Measurements from ENCODE around the gene IZUMO1.

IZUMO1 gene

DNA sequence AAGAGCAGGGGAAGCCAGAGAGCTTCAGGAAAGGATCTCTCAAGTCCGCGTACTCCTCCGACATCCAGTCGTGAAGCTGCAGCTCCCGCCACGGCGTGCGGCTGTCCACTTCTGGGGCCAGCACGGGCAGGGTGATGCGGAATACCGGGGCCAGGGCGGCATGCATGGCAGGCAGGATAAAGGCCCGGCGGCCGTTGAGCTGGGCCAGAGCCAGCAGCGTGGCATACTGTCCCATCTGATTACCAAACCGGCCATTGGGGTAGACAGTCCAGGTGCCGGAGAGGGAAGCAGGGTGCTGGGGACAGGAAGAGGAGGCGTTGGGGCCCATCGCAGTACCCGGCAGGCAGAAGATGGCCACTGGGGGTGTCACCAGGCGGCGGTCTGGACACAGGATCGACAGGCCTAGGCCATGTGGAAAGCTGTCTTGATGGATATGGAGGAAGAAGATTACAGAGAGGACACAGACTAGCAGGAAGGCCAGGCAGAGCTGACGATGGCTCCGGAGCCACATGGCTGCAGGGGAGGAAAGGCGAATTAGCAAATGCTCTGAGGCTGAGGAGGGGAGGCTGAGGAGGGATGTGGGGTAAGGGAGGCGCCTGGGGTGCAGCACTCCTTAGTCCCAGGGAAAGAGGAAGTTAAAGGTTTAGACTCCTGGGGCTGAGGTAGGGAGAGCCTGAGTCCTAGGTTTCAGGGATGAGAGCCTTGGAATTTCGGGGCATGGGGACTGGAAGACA is 4.2 kb upstream of the IZUMO1 start:
- peaks cover 14% of the 10 kb centered on the region for H3K27me3 Mint-ChIP-seq
- H3K4me3 Mint-ChIP-seq: peak overlapping the region; percentile 46
- no peaks in the 10 kb centered on the region for H3K9me3 Mint-ChIP-seq (ENCODE audit: low read depth)
- H3K36me3 Mint-ChIP-seq: no peaks in the 10 kb centered on the region
- H3K4me1 Mint-ChIP-seq (ENCODE audit: low read depth): peaks cover 17% of the 10 kb centered on the region
- no peak overlapping the region for H3K27ac Mint-ChIP-seq

- H3K9me3 Mint-ChIP-seq (ENCODE audit: low read depth): no peaks in the 10 kb centered on the region
Measured at GRCh38 chr19:48750351-48750750, 3.6 kb upstream of the IZUMO1 start.

DNA sequence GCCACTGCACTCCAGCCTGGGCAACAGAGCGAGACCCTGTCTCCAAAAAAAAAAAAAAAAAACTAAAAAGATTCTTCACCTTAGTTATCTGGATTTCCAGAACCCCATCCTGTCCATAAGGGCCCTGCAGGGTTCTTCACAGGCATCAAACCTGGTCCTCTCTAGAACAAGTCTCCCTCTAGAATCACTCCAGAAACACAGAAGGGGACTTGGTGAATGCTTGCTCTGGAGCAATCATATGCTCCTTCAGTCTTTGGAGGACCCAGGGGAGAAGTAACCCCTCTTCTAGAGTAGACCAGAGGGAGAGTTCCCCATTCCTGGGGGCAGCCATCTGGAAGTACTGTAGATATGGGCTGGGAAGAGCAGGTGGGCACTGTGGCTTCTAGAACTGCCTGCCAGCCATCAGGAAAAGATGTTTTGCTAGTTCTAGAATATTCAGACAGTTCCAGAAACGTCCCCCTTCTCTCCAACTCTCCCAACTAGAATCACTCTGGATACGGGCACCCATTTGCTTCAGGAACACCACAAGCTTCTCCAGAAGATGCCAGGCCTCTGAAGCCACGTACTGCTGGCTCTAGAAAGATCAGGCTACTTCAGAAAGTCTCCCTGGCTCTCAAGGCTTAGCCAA is 3.0 kb upstream of the IZUMO1 start:
- Mint-ChIP-seq H3K4me1 (ENCODE audit: low read depth) (peaks cover 19% of the 10 kb centered on the region), H3K27ac (no peak overlapping the region), H3K27me3 (peaks cover 16% of the 10 kb centered on the region), H3K9me3 (ENCODE audit: low read depth) (no peaks in the 10 kb centered on the region), H3K36me3 (no peaks in the 10 kb centered on the region), H3K4me3 (no peak overlapping the region)

More at GRCh38 chr19:48750351-48750750, 3.6 kb upstream of the IZUMO1 start:
- Mint-ChIP-seq H3K4me3 (no peak overlapping the region), H3K27me3 (peaks cover 16% of the 10 kb centered on the region), H3K4me1 (ENCODE audit: low read depth) (peaks cover 19% of the 10 kb centered on the region), H3K27ac (no peak overlapping the region), H3K36me3 (no peaks in the 10 kb centered on the region)

GRCh38 chr19:48746110-48746509 is 599 bp downstream of the IZUMO1 start:
- no peaks in the 10 kb centered on the region for H3K9me3 Mint-ChIP-seq (ENCODE audit: low read depth)
- H3K27ac Mint-ChIP-seq: no peak overlapping the region
- H3K36me3 Mint-ChIP-seq: no peaks in the 10 kb centered on the region
- no peak overlapping the region for H3K4me3 Mint-ChIP-seq
- peaks cover 6% of the 10 kb centered on the region for H3K27me3 Mint-ChIP-seq
- H3K4me1 Mint-ChIP-seq (ENCODE audit: low read depth): peaks cover 12% of the 10 kb centered on the region

GRCh38 chr19:48745208-48745995 is 1.3 kb downstream of the IZUMO1 start:
- Mint-ChIP-seq H3K27me3 (peaks cover 5% of the 10 kb centered on the region), H3K4me1 (ENCODE audit: low read depth) (peaks cover 15% of the 10 kb centered on the region), H3K27ac (no peak overlapping the region), H3K9me3 (ENCODE audit: low read depth) (no peaks in the 10 kb centered on the region), H3K36me3 (no peaks in the 10 kb centered on the region), H3K4me3 (no peak overlapping the region)

GRCh38 chr19:48742096-48742495 is 4.6 kb downstream of the IZUMO1 start:
- H3K4me3 Mint-ChIP-seq: no peak overlapping the region
- peaks cover 5% of the 10 kb centered on the region for H3K27me3 Mint-ChIP-seq
- no peaks in the 10 kb centered on the region for H3K9me3 Mint-ChIP-seq (ENCODE audit: low read depth)
- peaks cover 20% of the 10 kb centered on the region for H3K4me1 Mint-ChIP-seq (ENCODE audit: low read depth)
- H3K27ac Mint-ChIP-seq: no peak overlapping the region
- H3K36me3 Mint-ChIP-seq: no peaks in the 10 kb centered on the region

DNA sequence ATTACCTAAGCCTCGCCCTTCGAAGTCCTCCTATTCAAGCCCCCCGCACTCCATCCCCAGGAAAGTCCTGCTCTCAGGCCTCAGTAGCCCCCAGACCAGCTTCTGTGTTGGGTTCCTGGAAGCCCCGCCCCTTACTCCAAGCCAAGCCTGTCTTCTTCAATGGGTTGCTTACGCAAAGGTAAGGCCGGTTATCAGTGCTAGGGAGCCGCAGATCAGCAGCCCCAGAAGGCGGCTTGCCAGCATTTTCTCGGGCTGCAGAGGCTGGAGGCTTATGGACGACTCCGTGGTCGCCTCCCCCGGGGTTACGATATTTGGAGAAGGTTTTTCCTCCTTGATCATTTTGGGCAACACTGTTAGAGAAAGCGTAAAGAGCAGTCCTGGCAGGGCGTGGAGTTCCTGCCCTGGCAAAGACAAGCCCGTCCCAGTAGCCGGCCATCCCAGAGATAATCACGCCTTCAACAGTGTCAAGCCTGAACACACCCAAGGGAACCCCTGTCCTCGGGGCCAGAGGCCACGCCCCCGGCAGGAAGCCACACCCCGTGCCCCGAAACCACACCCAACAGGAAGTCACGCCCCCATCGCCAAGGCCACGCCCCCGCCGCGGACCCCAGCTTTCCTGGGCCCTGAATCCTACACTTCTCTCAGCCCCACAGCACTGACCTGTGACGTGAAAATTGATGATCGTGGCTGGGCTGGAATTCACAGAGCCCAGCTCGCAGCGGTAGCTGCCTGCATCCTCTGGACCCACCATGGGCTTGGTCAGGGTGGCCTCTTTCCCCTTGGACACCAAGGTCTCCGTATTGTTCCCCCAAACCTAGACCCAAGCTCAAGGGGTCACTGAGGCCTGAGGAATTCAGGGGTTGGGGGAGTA is 5.3 kb downstream of the IZUMO1 start:
- H3K27me3 Mint-ChIP-seq: peaks cover 5% of the 10 kb centered on the region
- H3K4me3 Mint-ChIP-seq: no peak overlapping the region
- no peaks in the 10 kb centered on the region for H3K9me3 Mint-ChIP-seq (ENCODE audit: low read depth)
- no peaks in the 10 kb centered on the region for H3K36me3 Mint-ChIP-seq
- peaks cover 20% of the 10 kb centered on the region for H3K4me1 Mint-ChIP-seq (ENCODE audit: low read depth)
- H3K27ac Mint-ChIP-seq: no peak overlapping the region

DNA sequence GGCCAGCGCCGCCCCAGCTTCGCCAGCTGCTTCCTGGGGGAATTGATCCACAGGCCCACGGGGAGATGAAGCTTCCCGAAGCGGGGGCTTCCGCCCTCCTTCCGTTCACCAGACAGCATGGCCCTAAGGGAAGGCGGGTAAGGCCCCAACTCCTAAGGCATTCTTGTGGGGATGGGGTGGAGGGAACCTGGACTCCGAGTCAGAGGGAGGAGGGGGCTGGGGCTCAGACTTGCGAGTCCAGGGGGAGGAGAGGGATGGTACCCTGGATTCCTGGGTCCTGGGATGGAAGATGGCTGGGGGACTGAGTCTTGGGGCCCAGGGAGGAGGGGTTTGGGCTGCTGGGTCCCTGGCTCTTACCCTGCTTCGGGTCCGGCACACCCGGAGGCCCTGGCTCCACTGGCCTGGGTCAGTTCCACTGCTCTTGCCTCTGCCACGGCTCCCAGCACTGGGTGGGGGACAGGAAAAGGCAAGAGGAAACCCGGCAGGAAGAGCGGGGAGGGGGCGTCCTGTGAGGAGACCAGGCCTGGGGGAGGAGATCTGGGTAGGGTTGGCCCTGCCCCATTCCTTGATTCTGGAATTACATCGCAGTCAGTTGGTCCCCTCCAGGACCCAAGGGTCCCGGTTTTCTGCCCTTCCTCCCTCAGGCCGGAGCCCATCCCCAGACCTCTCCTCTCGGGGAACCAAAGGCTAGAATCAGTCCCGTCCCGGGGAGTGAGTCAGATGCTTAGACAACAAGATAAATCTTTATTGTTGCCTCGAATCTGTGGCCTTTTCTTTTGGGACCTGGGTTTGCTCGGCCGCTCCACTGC is 6.3 kb downstream of the IZUMO1 start, which contains the start of gene RASIP1:
RASIP1 (minus strand) TSS at position 447 of the 809 bp plus-strand sequence; CDS start at position 119, 328 bp downstream.
- Mint-ChIP-seq H3K36me3 (no peaks in the 10 kb centered on the region), H3K27ac (no peak within 1 kb of the TSS), H3K4me3 (peak within 1 kb of the TSS; percentile 17), H3K4me1 (ENCODE audit: low read depth) (peaks cover 16% of the 10 kb centered on the region), H3K9me3 (ENCODE audit: low read depth) (no peaks in the 10 kb centered on the region), H3K27me3 (no peaks in the 10 kb centered on the region)

DNA sequence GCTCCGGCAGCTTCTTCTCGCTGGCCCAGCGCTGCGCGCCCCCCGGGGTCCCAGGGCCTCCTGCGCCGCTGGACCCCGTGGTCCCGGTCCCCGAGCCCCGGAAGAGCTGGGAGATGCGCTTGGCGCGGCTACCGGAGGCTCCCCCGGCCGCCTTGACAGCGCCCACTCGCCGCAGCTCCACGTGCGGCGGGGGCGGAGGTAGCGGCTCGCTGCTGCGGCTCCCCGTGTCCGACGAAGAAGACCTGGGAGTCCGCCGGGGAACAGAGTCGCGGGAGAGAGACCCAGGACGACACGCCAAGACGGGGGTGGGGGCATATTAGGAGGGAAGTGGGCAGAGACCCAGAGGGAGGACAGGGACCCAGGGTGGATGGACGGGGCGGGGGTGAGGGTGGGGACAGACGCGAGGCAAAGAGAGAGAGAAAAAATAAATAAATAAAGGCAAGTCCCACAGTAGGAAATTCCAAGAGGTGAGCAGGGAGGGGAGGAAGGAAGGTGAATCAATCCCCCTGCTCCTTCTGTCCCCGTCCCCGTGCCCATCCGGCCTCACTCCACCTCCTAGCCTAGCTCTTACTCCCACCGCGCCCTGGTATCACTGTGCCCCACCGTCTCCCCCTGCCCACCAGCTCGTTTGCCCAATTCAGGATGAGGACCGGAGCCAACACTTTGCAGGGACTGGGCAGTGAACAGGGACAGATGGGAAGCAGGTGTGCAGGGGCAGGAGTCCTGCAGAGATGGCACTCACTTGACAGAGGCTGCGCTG is 7.1 kb downstream of the IZUMO1 start:
- H3K4me3 Mint-ChIP-seq: peak overlapping the region; percentile 17
- no peaks in the 10 kb centered on the region for H3K27me3 Mint-ChIP-seq
- H3K4me1 Mint-ChIP-seq (ENCODE audit: low read depth): peaks cover 16% of the 10 kb centered on the region
- no peaks in the 10 kb centered on the region for H3K36me3 Mint-ChIP-seq
- no peaks in the 10 kb centered on the region for H3K9me3 Mint-ChIP-seq (ENCODE audit: low read depth)
- H3K27ac Mint-ChIP-seq: no peak overlapping the region

DNA sequence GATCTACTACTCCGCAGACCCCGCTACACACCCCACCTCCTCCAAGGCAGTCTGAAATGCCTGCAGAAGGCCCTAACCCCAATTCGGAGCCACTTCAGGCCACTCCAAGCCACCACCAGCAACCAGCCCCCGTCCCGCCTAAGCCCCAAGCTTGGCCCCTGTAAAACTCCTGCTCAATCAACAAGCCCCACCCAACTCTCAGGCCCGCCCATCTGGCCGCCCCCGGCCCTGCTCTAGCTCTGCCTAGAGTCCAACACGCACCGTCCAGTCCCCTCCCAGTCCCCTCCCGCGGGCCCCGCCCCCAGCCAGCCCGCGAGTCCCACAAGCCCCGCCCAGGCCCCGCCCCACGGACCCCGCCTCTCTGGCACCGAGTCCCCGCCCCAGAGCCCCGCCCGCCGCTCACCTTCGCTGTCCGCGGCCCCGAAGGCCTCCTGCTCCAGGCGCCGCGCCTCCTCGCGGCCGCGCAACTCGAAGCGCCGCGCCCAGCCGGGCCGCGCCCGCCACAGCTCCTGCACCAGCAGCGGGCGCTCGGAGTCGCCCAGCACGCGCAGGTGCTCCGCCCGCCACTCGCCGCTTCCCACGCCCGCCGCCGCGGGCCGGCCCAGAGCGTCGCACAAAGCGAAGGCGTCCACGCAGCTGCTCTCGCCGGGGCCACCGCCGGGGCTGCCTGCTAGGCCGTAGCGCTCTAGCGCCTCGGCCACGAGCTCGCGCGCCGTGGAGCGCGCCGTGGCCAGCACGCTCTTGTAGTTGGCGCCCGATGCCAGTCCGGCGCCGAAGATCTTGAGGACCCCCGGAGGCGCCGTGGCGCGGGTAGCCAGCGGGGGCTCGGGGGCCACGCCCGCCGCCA is 7.9 kb downstream of the IZUMO1 start:
- H3K4me3 Mint-ChIP-seq: peak overlapping the region; percentile 70
- no peak overlapping the region for H3K27ac Mint-ChIP-seq
- H3K9me3 Mint-ChIP-seq (ENCODE audit: low read depth): no peaks in the 10 kb centered on the region
- peaks cover 16% of the 10 kb centered on the region for H3K4me1 Mint-ChIP-seq (ENCODE audit: low read depth)
- no peaks in the 10 kb centered on the region for H3K27me3 Mint-ChIP-seq
- H3K36me3 Mint-ChIP-seq: no peaks in the 10 kb centered on the region

DNA sequence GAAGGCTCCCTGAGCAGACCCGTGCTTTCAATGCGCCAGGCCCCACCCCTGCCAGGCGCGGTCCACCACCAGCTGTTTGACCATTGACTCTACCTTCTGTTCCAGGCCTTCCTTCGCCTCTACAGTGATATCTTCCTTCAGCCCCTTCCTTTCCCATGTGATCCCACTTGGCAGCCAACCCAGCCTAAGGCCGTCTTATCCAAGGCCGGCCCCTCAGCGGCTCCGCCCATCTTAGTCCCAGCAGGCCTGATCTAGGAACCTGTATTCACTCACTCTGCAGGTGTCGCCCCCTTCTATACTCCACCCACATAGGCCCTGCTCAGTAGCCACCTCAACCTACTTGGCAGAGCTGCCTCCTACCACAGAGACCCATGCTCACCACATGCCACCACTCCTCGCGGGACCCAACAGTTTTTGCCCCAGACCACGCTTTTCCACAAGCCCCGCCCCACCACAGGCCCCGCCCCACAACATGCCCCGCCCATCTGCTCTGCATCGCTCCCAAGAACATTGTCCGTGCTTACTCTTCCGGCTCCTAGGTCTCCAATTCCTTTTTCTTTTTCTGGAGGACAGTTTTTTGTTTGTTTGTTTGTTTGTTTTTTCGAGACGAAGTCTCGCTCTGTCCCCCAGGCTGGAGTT is 9.2 kb downstream of the IZUMO1 start:
- H3K27me3 Mint-ChIP-seq: no peaks in the 10 kb centered on the region
- peak overlapping the region; percentile 32 for H3K4me3 Mint-ChIP-seq
- no peaks in the 10 kb centered on the region for H3K9me3 Mint-ChIP-seq (ENCODE audit: low read depth)
- peaks cover 16% of the 10 kb centered on the region for H3K4me1 Mint-ChIP-seq (ENCODE audit: low read depth)
- no peak overlapping the region for H3K27ac Mint-ChIP-seq
- H3K36me3 Mint-ChIP-seq: no peaks in the 10 kb centered on the region

- no peaks in the 10 kb centered on the region for H3K36me3 Mint-ChIP-seq
- H3K4me1 Mint-ChIP-seq (ENCODE audit: low read depth): peaks cover 6% of the 10 kb centered on the region
- no peaks in the 10 kb centered on the region for H3K27me3 Mint-ChIP-seq
- H3K9me3 Mint-ChIP-seq (ENCODE audit: low read depth): no peaks in the 10 kb centered on the region
- H3K4me3 Mint-ChIP-seq: no peak overlapping the region
- no peak overlapping the region for H3K27ac Mint-ChIP-seq
Measured at GRCh38 chr19:48735031-48735615, 11.6 kb downstream of the IZUMO1 start.
